22Rv1 (cell line): Measurements from ENCODE around the gene AGMO.

Experiments used
- H3K27ac ChIP-seq: fragments of 450-650 bp; 2 replicates; pipeline ENCODE4 v1.5.1; 2017
- ZFX ChIP-seq: fragments of 450-650 bp; IDR thresholded peaks from 2 replicates; pipeline ENCODE4 v1.6.1; 2017; ENCODE audit warnings: antibody characterized with exemption, borderline replicate concordance
- TF ChIP-seq, protein P1 (sequence below): fragments of 450-650 bp; IDR thresholded peaks from 2 replicates; pipeline ENCODE4 v1.5.1; 2017; ENCODE audit warnings: mild to moderate bottlenecking

Gene AGMO

GRCh38 chr7:15478401-15478800, 83.4 kb downstream of the AGMO start:
- TF ChIP-seq ZFX = no peak
- TF ChIP-seq, protein P1, sequence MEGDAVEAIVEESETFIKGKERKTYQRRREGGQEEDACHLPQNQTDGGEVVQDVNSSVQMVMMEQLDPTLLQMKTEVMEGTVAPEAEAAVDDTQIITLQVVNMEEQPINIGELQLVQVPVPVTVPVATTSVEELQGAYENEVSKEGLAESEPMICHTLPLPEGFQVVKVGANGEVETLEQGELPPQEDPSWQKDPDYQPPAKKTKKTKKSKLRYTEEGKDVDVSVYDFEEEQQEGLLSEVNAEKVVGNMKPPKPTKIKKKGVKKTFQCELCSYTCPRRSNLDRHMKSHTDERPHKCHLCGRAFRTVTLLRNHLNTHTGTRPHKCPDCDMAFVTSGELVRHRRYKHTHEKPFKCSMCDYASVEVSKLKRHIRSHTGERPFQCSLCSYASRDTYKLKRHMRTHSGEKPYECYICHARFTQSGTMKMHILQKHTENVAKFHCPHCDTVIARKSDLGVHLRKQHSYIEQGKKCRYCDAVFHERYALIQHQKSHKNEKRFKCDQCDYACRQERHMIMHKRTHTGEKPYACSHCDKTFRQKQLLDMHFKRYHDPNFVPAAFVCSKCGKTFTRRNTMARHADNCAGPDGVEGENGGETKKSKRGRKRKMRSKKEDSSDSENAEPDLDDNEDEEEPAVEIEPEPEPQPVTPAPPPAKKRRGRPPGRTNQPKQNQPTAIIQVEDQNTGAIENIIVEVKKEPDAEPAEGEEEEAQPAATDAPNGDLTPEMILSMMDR = no peak
- H3K27ac ChIP-seq = no peak overlapping the region

DNA sequence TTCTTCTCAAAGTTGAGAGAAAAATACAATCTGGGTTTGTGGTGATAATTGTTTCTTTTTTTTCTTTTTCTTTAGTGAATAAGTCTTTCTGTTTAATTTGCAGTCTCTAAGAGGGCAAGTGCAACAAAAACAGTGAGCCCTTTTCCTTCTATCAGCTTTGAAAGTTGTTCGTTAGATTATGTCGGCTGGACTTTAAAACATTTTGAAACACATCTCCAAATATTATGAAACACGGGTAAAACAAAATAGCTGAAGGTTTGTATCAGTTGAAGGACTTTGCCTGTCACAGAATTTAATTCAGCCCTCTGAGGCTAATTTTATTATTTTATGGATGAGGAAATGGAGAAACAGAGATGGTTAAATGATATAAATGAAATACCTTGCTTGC, 85.3 kb downstream of the AGMO start:
- TF ChIP-seq ZFX = no peak
- TF ChIP-seq, protein P1 = no peak
- no peak overlapping the region for H3K27ac ChIP-seq

DNA sequence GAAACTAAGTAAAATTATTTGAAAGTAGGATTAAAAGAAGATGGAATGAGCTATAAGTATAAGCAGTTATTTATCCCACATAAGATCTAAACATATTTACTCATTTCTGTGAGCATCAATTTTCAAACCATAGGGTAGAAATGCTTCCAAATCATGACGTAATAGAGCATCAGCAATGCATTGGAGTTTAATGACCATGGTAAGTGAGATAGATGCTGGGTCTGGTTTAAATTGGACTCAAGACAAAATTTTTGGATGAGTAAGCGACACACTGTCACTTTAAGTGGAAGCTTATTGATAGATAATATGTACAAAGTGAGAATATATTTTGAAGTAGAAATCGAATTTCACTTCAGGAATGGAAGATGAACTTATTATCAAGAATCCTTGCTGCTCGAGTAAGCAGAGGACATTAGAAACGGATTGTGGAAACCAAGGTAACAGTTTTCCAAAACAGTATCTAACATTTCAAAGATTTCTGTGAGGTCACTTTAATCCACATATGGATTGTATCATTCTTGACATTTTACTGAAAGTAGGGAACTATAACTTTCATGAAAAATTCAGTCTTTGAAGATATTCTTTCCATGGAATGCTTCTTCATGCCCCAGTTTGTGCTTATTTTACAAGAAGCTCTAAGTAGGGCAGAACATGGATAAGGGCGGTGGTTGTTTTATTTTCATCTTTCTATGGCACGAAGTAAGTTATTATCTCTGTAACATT, 85.8 kb downstream of the AGMO start:
- TF ChIP-seq ZFX = no peak
- TF ChIP-seq, protein P1 = no peak
- H3K27ac ChIP-seq = no peak overlapping the region

DNA sequence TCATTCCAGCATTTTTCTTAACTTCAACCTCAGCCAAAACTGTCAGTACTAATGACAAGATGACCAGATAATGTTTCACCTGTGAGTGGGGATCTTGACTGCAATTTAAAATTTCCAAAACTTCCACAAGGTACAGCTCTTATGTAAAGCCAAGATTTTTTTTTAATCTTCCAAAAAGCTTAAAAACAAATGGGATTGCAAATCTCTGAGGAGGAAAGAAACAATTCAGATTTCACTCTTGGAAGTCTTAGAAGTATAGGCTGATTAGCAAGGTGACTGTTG, 90.2 kb downstream of the AGMO start:
- no peak overlapping the region for H3K27ac ChIP-seq
- TF ChIP-seq, protein P1 = no peak
- no peak for TF ChIP-seq ZFX

DNA sequence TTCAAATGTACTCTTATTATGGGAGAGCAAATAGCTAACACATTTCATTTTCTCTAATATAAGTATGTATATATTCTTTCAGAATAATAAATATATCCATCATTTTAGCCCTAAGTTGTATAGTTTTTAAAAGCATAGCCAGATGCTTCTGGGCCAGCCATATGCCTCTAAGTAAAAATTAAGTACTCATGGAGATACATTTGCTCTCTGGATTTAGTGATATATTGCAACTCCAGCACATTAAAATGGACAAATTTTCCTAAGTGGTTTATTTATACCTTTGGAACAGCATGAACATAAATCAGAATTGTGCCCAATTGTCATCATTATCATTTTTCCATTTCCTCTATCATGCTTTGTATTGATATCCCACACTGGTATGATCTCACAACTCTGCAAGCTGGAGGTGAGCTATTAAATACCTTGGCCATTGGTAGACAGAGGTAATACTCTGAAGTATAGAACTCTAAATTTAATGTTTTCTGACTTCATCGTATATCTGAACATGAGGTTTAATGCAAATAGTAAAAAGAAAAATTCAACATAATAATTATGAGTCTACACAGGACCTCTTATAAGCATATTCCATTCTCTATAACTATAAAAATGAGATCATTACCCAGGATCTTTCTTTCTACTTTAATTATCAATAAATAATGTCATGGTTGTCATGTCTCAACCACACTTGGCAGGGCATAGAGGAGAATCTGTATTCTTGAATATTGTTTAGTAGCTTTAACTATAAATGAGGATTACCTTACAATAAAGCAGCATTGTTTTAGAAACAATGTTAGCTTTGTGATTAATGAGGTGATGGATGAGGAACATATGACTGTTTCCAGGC, 90.8 kb downstream of the AGMO start:
- no peak overlapping the region for H3K27ac ChIP-seq
- TF ChIP-seq ZFX = no peak
- TF ChIP-seq, protein P1 = no peak

GRCh38 chr7:15464667-15465121, 97.1 kb downstream of the AGMO start:
- no peak for TF ChIP-seq ZFX
- TF ChIP-seq, protein P1 = no peak

More at GRCh38 chr7:15464667-15465121, 97.1 kb downstream of the AGMO start:
- H3K27ac ChIP-seq = no peak overlapping the region
